22Rv1 (cell line): ENCODE data around the gene B9D1.

ENCODE experiments used
- CTCF ChIP-seq: fragments of 450-650 bp; IDR thresholded peaks from 2 replicates; pipeline ENCODE4 v1.5.1; 2017; ENCODE audit warnings: mild to moderate bottlenecking
- ZFX ChIP-seq: fragments of 450-650 bp; IDR thresholded peaks from 2 replicates; pipeline ENCODE4 v1.6.1; 2017; ENCODE audit warnings: antibody characterized with exemption, borderline replicate concordance

- no peak for TF ChIP-seq CTCF
- TF ChIP-seq ZFX, result no peak
Measured at GRCh38 chr17:19341641-19342610, 20.6 kb downstream of the B9D1 start.
